ENCODE data around the gene FOXC2. TPM values are rescaled to one million over a fixed set of nuclear protein-coding genes. Genes with fewer than 3 reads are reported as not detected.

The FOXC2 gene
- total RNA-seq, 2 experiments from 2014 or later: not detected

GRCh38 chr16:86545954-86546637 is 20.5 kb upstream of the FOXC2 start:
- intact Hi-C loops (cut with micrococcal nuclease): no loop called here
- H3K27ac Mint-ChIP-seq: no peak overlapping the region
- no peak overlapping the region for H3K4me3 Mint-ChIP-seq
- H3K27me3 Mint-ChIP-seq: no peaks in the 10 kb centered on the region
- no peaks in the 10 kb centered on the region for H3K9me3 Mint-ChIP-seq
- H3K4me1 Mint-ChIP-seq (ENCODE audit: low read depth): no peaks in the 10 kb centered on the region
- peaks cover 24% of the 10 kb centered on the region for H3K36me3 Mint-ChIP-seq (ENCODE audit: low read depth)
- no peak for TF ChIP-seq CTCF (IDR thresholded peaks at IDR 0.05)
- DNase-seq (no peak), ATAC-seq (no peak)
- CTCF ChIA-PET: no interaction called here
- POLR2A ChIA-PET: no interaction called here

GRCh38 chr16:86546638-86547013 is 20.0 kb upstream of the FOXC2 start:
- no peak for DNase-seq
- CTCF ChIA-PET: no interaction called here
- H3K36me3 Mint-ChIP-seq (ENCODE audit: low read depth): peaks cover 24% of the 10 kb centered on the region
- POLR2A ChIA-PET: no interaction called here
- H3K9me3 Mint-ChIP-seq: no peaks in the 10 kb centered on the region
- intact Hi-C loops (cut with micrococcal nuclease): no loop called here
- no peak for TF ChIP-seq CTCF (IDR thresholded peaks at IDR 0.05)
- no peaks in the 10 kb centered on the region for H3K4me1 Mint-ChIP-seq (ENCODE audit: low read depth)
- no peak overlapping the region for H3K4me3 Mint-ChIP-seq
- no peak for ATAC-seq
- H3K27ac Mint-ChIP-seq: no peak overlapping the region
- no peaks in the 10 kb centered on the region for H3K27me3 Mint-ChIP-seq

GRCh38 chr16:86547286-86547685 is 19.3 kb upstream of the FOXC2 start:
- DNase-seq (no peak), ATAC-seq (no peak)
- CTCF ChIA-PET: no interaction called here
- peaks cover 21% of the 10 kb centered on the region for H3K36me3 Mint-ChIP-seq (ENCODE audit: low read depth)
- no peaks in the 10 kb centered on the region for H3K9me3 Mint-ChIP-seq
- no peaks in the 10 kb centered on the region for H3K4me1 Mint-ChIP-seq (ENCODE audit: low read depth)
- H3K27me3 Mint-ChIP-seq: no peaks in the 10 kb centered on the region
- no peak for TF ChIP-seq CTCF (IDR thresholded peaks at IDR 0.05)
- H3K4me3 Mint-ChIP-seq: no peak overlapping the region
- no peak overlapping the region for H3K27ac Mint-ChIP-seq
- POLR2A ChIA-PET: no interaction called here
- intact Hi-C loops (cut with micrococcal nuclease): no loop called here

- H3K27ac Mint-ChIP-seq: no peak overlapping the region
- peaks cover 29% of the 10 kb centered on the region for H3K36me3 Mint-ChIP-seq (ENCODE audit: low read depth)
- peak; percentile 77 for ATAC-seq
- CTCF ChIA-PET: interaction anchor here (0.6 kb wide), 1 partner anchor 15 kb away, joined by 3 read pairs; no protein-coding TSS in a partner anchor
- peak; percentile 37 for DNase-seq
- H3K9me3 Mint-ChIP-seq: no peaks in the 10 kb centered on the region
- POLR2A ChIA-PET: no interaction called here
- intact Hi-C loops (cut with micrococcal nuclease): no loop called here
- H3K4me3 Mint-ChIP-seq: no peak overlapping the region
- no peaks in the 10 kb centered on the region for H3K27me3 Mint-ChIP-seq
- H3K4me1 Mint-ChIP-seq (ENCODE audit: low read depth): peaks cover 12% of the 10 kb centered on the region
- TF ChIP-seq CTCF (IDR thresholded peaks at IDR 0.05): no peak
Observed at GRCh38 chr16:86549076-86549892, 17.3 kb upstream of the FOXC2 start.

- ChIA-PET CTCF (no interaction called here), POLR2A (no interaction called here)
- Mint-ChIP-seq H3K36me3 (ENCODE audit: low read depth) (peaks cover 25% of the 10 kb centered on the region), H3K27ac (no peak overlapping the region), H3K9me3 (no peaks in the 10 kb centered on the region), H3K4me3 (no peak overlapping the region), H3K27me3 (no peaks in the 10 kb centered on the region), H3K4me1 (ENCODE audit: low read depth) (peaks cover 12% of the 10 kb centered on the region)
- no peak for TF ChIP-seq CTCF (IDR thresholded peaks at IDR 0.05)
- ATAC-seq (no peak), DNase-seq (no peak)
- intact Hi-C loops (cut with micrococcal nuclease): no loop called here
Observed at GRCh38 chr16:86549893-86550190, 16.8 kb upstream of the FOXC2 start.
